K562 (cell line): Measurements from ENCODE around the gene PON1. TPM values are rescaled to one million over a fixed set of nuclear protein-coding genes. Genes with fewer than 3 reads are reported as not detected.

Source experiments
- ATAC-seq: fragments of 200-7000 bp; cut with Tn5 transposase; 3 replicates; pipeline ENCODE4 v1.9.1; 2020; ENCODE audit warnings: moderate library complexity
- BruUV-seq: library from RNA; stranded (reverse); fragments of 400-500 nt; replicated peaks from 2 replicates; lab custom pipeline; 2021; lab: Mats Ljungman, UMichigan
- CTCF ChIA-PET: fragments of 300-600 bp; formaldehyde crosslinking; extraction: SDS; loops from one replicate; lab custom pipeline; 2021; ENCODE audit warnings: low intra/inter-chr PET ratio; lab: Yijun Ruan, JAX
- POLR2A ChIA-PET: fragments of 300-600, 350-650 bp; sonication (Branson Sonifier 250); formaldehyde crosslinking; extraction: SDS; loops from one replicate; lab custom pipeline; 2021; ENCODE audit warnings: antibody characterized with exemption, inconsistent platforms; lab: Yijun Ruan, JAX
- DNase-seq, 4 experiments: peaks; one replicate each; pipeline versions ENCODE4 v3.0.0 to v3.0.0-alpha.2; 2011 to 2018; ENCODE audit warnings: low spot score in 3 of 4, mixed read lengths in 3 of 4; ENCODE audit errors: extremely low read depth in 1 of 4
- FAIRE-seq: peaks from 2 replicates; lab custom pipeline; 2011; peaks lifted over from hg19 to GRCh38; lab: Jason Lieb, UNC
- H2AFZ ChIP-seq: 2 replicates; pipeline ENCODE4 v1.6.0; 2011; ENCODE audit warnings: low read depth, low read length, control low read depth, inconsistent platforms
- H3K27ac ChIP-seq: fragments of 200-600 bp; 3 replicates; pipeline ENCODE4 v1.8.0; 2011; ENCODE audit warnings: low read depth, mild to moderate bottlenecking, control low read depth, inconsistent platforms, low read length, moderate library complexity, mixed read lengths; ENCODE audit errors: extremely low read depth
- H3K27me3 ChIP-seq, 2 experiments: fragments of 300-600 bp in 1 of 2; 2 replicates in 1 of 2; 3 replicates in 1 of 2; pipeline versions ENCODE4 v1.6.0 to v1.8.0; 2011; ENCODE audit warnings: inconsistent platforms in 2 of 2, low read length in 2 of 2, mild to moderate bottlenecking in 1 of 2, mixed read lengths in 1 of 2, moderate library complexity in 1 of 2; ENCODE audit not compliant: control insufficient read depth in 2 of 2, insufficient read depth in 2 of 2
- H3K36me3 ChIP-seq: fragments of 300-600 bp; 3 replicates; pipeline ENCODE4 v1.8.0; 2011; ENCODE audit warnings: mild to moderate bottlenecking, low read length, inconsistent platforms; ENCODE audit not compliant: control insufficient read depth, insufficient read depth
- H3K4me1 ChIP-seq, 2 experiments: fragments of 200-600 bp in 1 of 2; replicated peaks in 1 of 2; 2 replicates in 1 of 2; 3 replicates in 1 of 2; pipeline versions ENCODE4 v1.5.1 to v1.8.0; 2011; ENCODE audit warnings: inconsistent platforms in 2 of 2, low read length in 2 of 2, mild to moderate bottlenecking in 1 of 2, mixed read lengths in 1 of 2, moderate library complexity in 1 of 2; ENCODE audit not compliant: control insufficient read depth in 2 of 2, insufficient read depth in 2 of 2
- H3K4me2 ChIP-seq: 2 replicates; pipeline ENCODE4 v1.6.1; 2011; ENCODE audit warnings: low read length, control low read depth, inconsistent platforms, mixed read lengths; ENCODE audit not compliant: insufficient read depth
- H3K4me3 ChIP-seq: fragments of 200-600 bp; sonication (generic), shearing (Covaris generic); 2 replicates; pipeline ENCODE4 v1.5.1; 2016; ENCODE audit warnings: control low read depth, inconsistent platforms
- H3K79me2 ChIP-seq: fragments of 200-600 bp; 3 replicates; pipeline ENCODE4 v1.8.0; 2011; ENCODE audit warnings: low read length, inconsistent platforms; ENCODE audit not compliant: control insufficient read depth, insufficient read depth
- H3K9ac ChIP-seq, 2 experiments: 2 replicates each; pipeline versions ENCODE4 v1.6.0 to v1.6.1; 2011; ENCODE audit warnings: low read depth in 2 of 2, low read length in 2 of 2, control low read depth in 1 of 2, inconsistent platforms in 1 of 2, mild to moderate bottlenecking in 1 of 2, mixed read lengths in 1 of 2; ENCODE audit not compliant: insufficient read depth in 1 of 2
- H3K9me1 ChIP-seq: one replicate; pipeline ENCODE4 v1.6.0; 2011; ENCODE audit warnings: inconsistent platforms, mild to moderate bottlenecking, low read length, moderate library complexity; ENCODE audit not compliant: control insufficient read depth, insufficient read depth
- H3K9me3 ChIP-seq: replicated peaks from 2 replicates; pipeline ENCODE4 v1.5.1; 2011; ENCODE audit warnings: low read depth, low read length, inconsistent platforms; ENCODE audit not compliant: control insufficient read depth, insufficient read depth
- H4K20me1 ChIP-seq: replicated peaks from 2 replicates; pipeline ENCODE4 v1.6.1; 2011; ENCODE audit warnings: low read length, inconsistent platforms, mixed read lengths; ENCODE audit not compliant: control insufficient read depth, insufficient read depth
- BRF1 ChIP-seq: IDR thresholded peaks from 3 replicates; pipeline ENCODE4 v1.6.1; 2011; ENCODE audit warnings: borderline replicate concordance, mild to moderate bottlenecking; ENCODE audit not compliant: insufficient read length; ENCODE audit errors: extremely low read depth
- CXXC5 ChIP-seq: fragments of 250-450 bp; sonication (Bioruptor Pico); IDR thresholded peaks from 2 replicates; pipeline ENCODE4 v1.8.0; 2022; ENCODE audit warnings: inconsistent platforms, mild to moderate bottlenecking, moderate library complexity
- ESRRA ChIP-seq: fragments of 450-650 bp; IDR thresholded peaks from 2 replicates; pipeline ENCODE4 v1.6.1; 2014; ENCODE audit warnings: low read depth, mild to moderate bottlenecking, moderate library complexity, borderline replicate concordance
- FOXM1 ChIP-seq, 2 experiments: fragments of 450-650 bp in 1 of 2; sonication (generic) in 1 of 2; formaldehyde crosslinking in 1 of 2; IDR thresholded peaks; 2 replicates each; pipeline versions ENCODE4 v1.6.1 to v1.9.0; 2017 to 2022; ENCODE audit warnings: low read depth in 2 of 2, mild to moderate bottlenecking in 2 of 2, missing genetic modification reagents in 1 of 2, moderate library complexity in 1 of 2
- HMG20A ChIP-seq: fragments of 450-650 bp; formaldehyde crosslinking; conservative IDR thresholded peaks from 2 replicates; pipeline ENCODE4 v1.4.0; 2020; ENCODE audit warnings: mild to moderate bottlenecking, mixed read lengths
- RBM25 ChIP-seq: fragments of 200-400 bp; formaldehyde crosslinking; IDR thresholded peaks from 2 replicates; pipeline ENCODE4 v1.6.1; 2018; ENCODE audit warnings: low read length, low read depth, moderate library complexity; ENCODE audit not compliant: severe bottlenecking
- SAFB ChIP-seq: fragments of 200-400 bp; formaldehyde crosslinking; IDR thresholded peaks from 2 replicates; pipeline ENCODE4 v1.6.1; 2017; ENCODE audit warnings: low read depth, low read length, borderline replicate concordance
- SMAD2 ChIP-seq: fragments of 150-350 bp; IDR thresholded peaks from 2 replicates; pipeline ENCODE4 v1.6.1; 2014; ENCODE audit warnings: low read depth, mild to moderate bottlenecking, low read length
- TGIF2 ChIP-seq: sonication (generic); formaldehyde crosslinking; IDR thresholded peaks from 2 replicates; pipeline ENCODE4 v1.8.1; 2022; ENCODE audit warnings: mild to moderate bottlenecking, missing genetic modification reagents, moderate library complexity
- XRCC3 ChIP-seq: fragments of 450-650 bp; IDR thresholded peaks from 2 replicates; pipeline ENCODE4 v1.6.1; 2017; ENCODE audit warnings: mild to moderate bottlenecking, moderate library complexity
- whole genome bisulfite sequencing: fragments of 100-300 bp; shearing (Covaris generic); methylation state at CpG from one replicate; pipeline ENCODE4 v1.1.6; 2016; ENCODE audit warnings: low coverage, mixed read lengths; ENCODE audit not compliant: insufficient coverage; ENCODE audit errors: missing lambda C conversion rate; 5-methylcytosine and 5-hydroxymethylcytosine counted together
- in situ Hi-C: fragments of 300-500 bp; cut with MboI; formaldehyde crosslinking; loops from 4 replicates; pipeline ENCODE4 v1.15.0; 2018; ENCODE audit warnings: inconsistent platforms, mixed read lengths
- intact Hi-C: fragments of 100-400 bp; cut with micrococcal nuclease; formaldehyde crosslinking; loops from 2 replicates; pipeline ENCODE4 v1.14.2; 2022
- polyA plus RNA-seq, 8 experiments: library from polyadenylated mRNA; depleted of rRNA in 4 of 8; stranded (reverse) in 5 of 8; unstranded in 3 of 8; fragments of >200 nt; fragmentation: Nextera tagmentation in 2 of 8; fragmentation: Illumina TruSeq in 1 of 8; extraction: Ambion mirVana in 2 of 8; extraction: Trizol in 1 of 8; gene quantifications; 2 replicates each; pipeline versions ENCODE4 v1.2.1 to v1.2.3, GENCODE V29; 2011 to 2014; ENCODE audit warnings: inconsistent platforms in 1 of 8, missing spikeins in 1 of 8
- total RNA-seq, 7 experiments: library from RNA; depleted of rRNA in 6 of 7; stranded (reverse); fragments of >200 nt in 6 of 7; fragmentation: Illumina TruSeq in 2 of 7; extraction: Trizol in 2 of 7; gene quantifications; 2 replicates each; pipeline versions ENCODE4 v1.2.1 to v1.2.3, GENCODE V29; 2011 to 2021; ENCODE audit warnings: low replicate concordance in 1 of 7
- TF ChIP-seq, protein P1 (sequence below): sonication (generic); formaldehyde crosslinking; IDR thresholded peaks from 2 replicates; pipeline ENCODE4 v1.8.0; 2022; ENCODE audit warnings: mild to moderate bottlenecking, low read depth, missing genetic modification reagents

The PON1 gene
- total and polyA plus RNA-seq, 9 of the 15 experiments (the other 6 are each of a cell fraction or from before 2014, with no cell fraction given): not detected

DNA sequence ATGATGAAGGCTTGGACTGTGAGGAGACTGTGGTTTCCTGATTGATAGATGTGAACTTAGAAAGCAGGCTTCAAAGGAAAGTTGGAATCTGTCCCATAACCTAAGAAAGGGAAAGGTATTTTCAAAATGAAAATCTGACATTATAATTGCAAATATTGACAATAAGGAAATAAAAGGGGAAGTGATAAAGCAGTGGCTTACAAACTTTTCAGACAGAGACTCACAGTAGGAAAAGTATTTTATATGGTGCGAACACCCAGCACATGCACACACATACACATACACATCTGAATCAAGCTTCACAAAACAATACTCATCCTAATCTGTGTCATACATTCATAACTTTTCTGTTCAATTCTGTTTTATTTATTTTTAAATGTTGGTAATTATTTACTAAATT, 4.8 kb downstream of the PON1 start:
- POLR2A ChIA-PET: no interaction called here
- CTCF ChIA-PET: no interaction called here
- Histone ChIP-seq H3K27me3 (peaks cover 0 to 7% of the 10 kb centered on the region in 2 experiments; a peak in 1 of 5 replicates), H3K36me3 (no peaks in the 10 kb centered on the region), H4K20me1 (no peaks in the 10 kb centered on the region), H3K27ac (no peak overlapping the region), H3K4me1 (no peaks in the 10 kb centered on the region; a peak in 2 of 5 replicates), H3K9me1 (no peaks in the 10 kb centered on the region), H3K4me3 (no peak overlapping the region), H3K79me2 (no peaks in the 10 kb centered on the region), H3K9ac (no peak overlapping the region), H3K9me3 (no peaks in the 10 kb centered on the region), H3K4me2 (no peak overlapping the region), H2AFZ (no peak overlapping the region)
- no peak for TF ChIP-seq RBM25
- no peak for TF ChIP-seq HMG20A (CRISPR knock-in tag)
- no peak for TF ChIP-seq SAFB
- no peak for FAIRE-seq
- WGBS: 0% methylated on average over 1 of the region's 1 CpG
- no peak for DNase-seq
- BruUV-seq: no TSS peak
- ATAC-seq: no peak
- in situ Hi-C loops: no loop called here
- intact Hi-C loops: no loop called here

DNA sequence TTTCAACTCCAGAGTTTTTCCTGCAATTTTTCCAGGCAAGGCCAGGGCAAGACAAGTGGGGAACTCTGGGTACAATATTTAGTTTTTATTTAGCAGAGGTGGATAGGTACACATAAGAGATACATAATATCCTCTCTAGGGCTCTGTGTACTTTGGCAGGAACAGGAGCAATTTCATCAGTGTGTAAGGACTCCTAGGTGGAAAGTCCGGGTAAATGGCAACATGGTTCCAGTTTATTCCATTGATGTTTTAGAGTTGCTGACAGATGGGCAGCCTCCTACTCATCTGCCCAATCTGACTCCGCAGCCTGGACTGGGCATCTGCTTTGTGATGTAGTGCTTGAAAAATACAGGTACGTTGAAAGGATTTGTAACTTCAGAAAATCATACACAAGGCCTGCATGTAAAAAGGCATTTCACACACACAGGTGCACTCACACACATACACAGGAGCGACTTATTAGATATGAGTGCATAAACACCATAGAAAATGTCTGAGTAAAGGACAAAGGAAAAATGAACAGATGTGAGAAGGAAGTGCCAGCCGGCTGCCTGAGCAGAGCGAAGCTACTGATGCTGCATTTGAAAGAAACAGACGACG, 5.7 kb downstream of the PON1 start:
- no peak overlapping the region for H2AFZ ChIP-seq
- H3K27me3 ChIP-seq: peaks cover 0 to under 1% of the 10 kb centered on the region in 2 experiments; a peak in 1 of 5 replicates
- H3K9me3 ChIP-seq: no peaks in the 10 kb centered on the region
- H3K4me2 ChIP-seq: no peak overlapping the region
- FAIRE-seq (no peak), ATAC-seq (no peak), DNase-seq (no peak)
- H3K9me1 ChIP-seq: no peaks in the 10 kb centered on the region
- in situ Hi-C loops: no loop called here
- WGBS: 0% methylated on average over 8 of the region's 8 CpGs
- H3K79me2 ChIP-seq: no peaks in the 10 kb centered on the region
- no peak overlapping the region for H3K27ac ChIP-seq
- BruUV-seq: no TSS peak
- ChIA-PET CTCF (no interaction called here), POLR2A (no interaction called here)
- H4K20me1 ChIP-seq: no peaks in the 10 kb centered on the region
- no peak overlapping the region for H3K4me3 ChIP-seq
- H3K36me3 ChIP-seq: no peaks in the 10 kb centered on the region
- H3K9ac ChIP-seq: no peak overlapping the region
- no peaks in the 10 kb centered on the region; a peak in 1 of 5 replicates for H3K4me1 ChIP-seq
- intact Hi-C loops: no loop called here
- TF ChIP-seq, protein P1, sequence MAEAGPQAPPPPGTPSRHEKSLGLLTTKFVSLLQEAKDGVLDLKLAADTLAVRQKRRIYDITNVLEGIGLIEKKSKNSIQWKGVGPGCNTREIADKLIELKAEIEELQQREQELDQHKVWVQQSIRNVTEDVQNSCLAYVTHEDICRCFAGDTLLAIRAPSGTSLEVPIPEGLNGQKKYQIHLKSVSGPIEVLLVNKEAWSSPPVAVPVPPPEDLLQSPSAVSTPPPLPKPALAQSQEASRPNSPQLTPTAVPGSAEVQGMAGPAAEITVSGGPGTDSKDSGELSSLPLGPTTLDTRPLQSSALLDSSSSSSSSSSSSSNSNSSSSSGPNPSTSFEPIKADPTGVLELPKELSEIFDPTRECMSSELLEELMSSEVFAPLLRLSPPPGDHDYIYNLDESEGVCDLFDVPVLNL: no peak
- no peak for TF ChIP-seq TGIF2 (CRISPR knock-in tag)
- no peak for TF ChIP-seq ESRRA
- no peak for TF ChIP-seq CXXC5 (CRISPR knock-in tag)
- TF ChIP-seq BRF1: no peak
- no peak for TF ChIP-seq FOXM1 (IDR thresholded peaks at IDR 0.05; ENCODE audit: low read depth)
- no peak for TF ChIP-seq FOXM1 (CRISPR knock-in tag; IDR thresholded peaks at IDR 0.05; ENCODE audit: low read depth)
- TF ChIP-seq XRCC3: no peak
- TF ChIP-seq SMAD2: no peak
